ENCODE measurements around the gene GCSH.

Gene GCSH

GRCh38 chr16:81041696-81042095, 54.5 kb downstream of the GCSH start:
- DNase-seq, result no peak

DNA sequence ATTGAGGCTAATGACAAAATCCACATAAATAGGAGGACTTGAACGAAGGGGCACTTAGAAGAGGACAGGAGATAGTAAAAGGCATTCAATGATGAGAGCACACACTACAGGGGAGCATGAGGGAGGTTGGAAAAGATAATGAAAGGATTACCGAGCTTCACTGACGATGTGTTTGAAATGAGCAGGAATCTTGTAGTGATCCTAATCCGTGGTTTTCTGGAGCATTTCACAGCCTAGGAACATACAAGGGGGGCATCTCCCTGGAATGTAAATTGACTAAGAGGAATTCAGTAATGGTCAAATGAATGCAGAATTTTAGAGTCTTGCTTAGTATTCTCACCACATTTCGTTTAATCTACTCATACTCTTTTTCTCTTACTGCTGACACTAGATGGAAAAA, 55.4 kb downstream of the GCSH start:
- no peak for DNase-seq

- no peak for DNase-seq
These were observed 56.1 kb downstream of the GCSH start for GRCh38 chr16:81040131-81040530.

DNA sequence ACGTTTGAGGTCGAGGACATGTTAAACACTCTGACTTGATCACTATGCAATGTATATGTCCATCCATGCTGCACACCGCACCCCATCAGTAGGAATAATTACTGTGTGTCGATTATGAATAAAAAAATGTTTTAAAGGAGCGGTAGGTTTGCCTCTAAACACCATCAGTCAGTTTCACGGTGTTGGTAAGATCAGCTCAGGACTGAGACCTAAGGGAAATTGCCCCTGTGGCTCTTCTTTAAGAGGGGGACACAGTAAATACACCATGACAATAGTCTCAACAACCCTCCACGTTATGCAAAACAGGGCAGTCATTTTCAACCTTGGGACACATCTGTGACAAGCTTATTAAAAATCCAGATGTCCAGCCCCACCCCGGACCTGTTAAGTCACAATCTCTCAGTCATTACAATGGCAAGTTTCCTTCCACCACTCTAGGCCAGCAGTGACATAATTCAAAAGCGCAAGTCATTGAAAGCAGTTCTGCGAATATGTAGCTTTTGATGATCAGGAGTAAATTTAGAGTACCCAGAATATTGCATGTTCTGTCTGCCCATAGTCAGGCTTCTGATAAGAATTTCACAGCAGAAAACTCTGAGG, 59.3 kb downstream of the GCSH start:
- no peak for DNase-seq

- DNase-seq, result peak; percentile 41
These were observed 60.0 kb downstream of the GCSH start for GRCh38 chr16:81035975-81036750.

GRCh38 chr16:81035398-81035974, 60.7 kb downstream of the GCSH start, which contains the start of gene ATMIN:
Gene ATMIN (plus strand): TSS chr16:81035842. CDS start chr16:81035871, 29 bp downstream.
- peak; percentile 87 for DNase-seq
